WI38 (cell line): ENCODE results near the gene NOS2.
"Not testable (repeated sequence)": the region's sequence is repeated elsewhere in the genome, so short reads cannot be mapped to it uniquely, and the experiment has no call there.

ENCODE experiments used
- H3K4me3 ChIP-seq: 2 replicates; pipeline ENCODE4 v1.5.1; 2011; ENCODE audit warnings: low read depth, mild to moderate bottlenecking, control low read depth, low read length
- CTCF ChIP-seq: IDR thresholded peaks from 2 replicates; pipeline ENCODE4 v1.5.1; 2012; ENCODE audit warnings: low read depth, mild to moderate bottlenecking, control low read depth, low read length

NOS2 gene

GRCh38 chr17:27746881-27747280, 53.4 kb downstream of the NOS2 start:
- TF ChIP-seq CTCF: no peak
- H3K4me3 ChIP-seq: no peak overlapping the region

- not testable (repeated sequence) for H3K4me3 ChIP-seq
These were observed 54.0 kb downstream of the NOS2 start for GRCh38 chr17:27746320-27746719.

GRCh38 chr17:27745207-27745830, 55.0 kb downstream of the NOS2 start:
- not testable (repeated sequence) for H3K4me3 ChIP-seq

GRCh38 chr17:27743281-27743885, 56.9 kb downstream of the NOS2 start:
- H3K4me3 ChIP-seq: no peak overlapping the region
- no peak for TF ChIP-seq CTCF

- no peak overlapping the region for H3K4me3 ChIP-seq
- TF ChIP-seq CTCF: no peak
These were observed 58.3 kb downstream of the NOS2 start for GRCh38 chr17:27741971-27742575.

- H3K4me3 ChIP-seq: no peak overlapping the region
These were observed 58.9 kb downstream of the NOS2 start for GRCh38 chr17:27741361-27741861.

GRCh38 chr17:27740541-27740940, 59.8 kb downstream of the NOS2 start:
- not testable (repeated sequence) for H3K4me3 ChIP-seq

More at GRCh38 chr17:27741361-27741861, 58.9 kb downstream of the NOS2 start:
- TF ChIP-seq CTCF: no peak

GRCh38 chr17:27733773-27734172, 66.6 kb downstream of the NOS2 start:
- H3K4me3 ChIP-seq: no peak overlapping the region
- no peak for TF ChIP-seq CTCF

- not testable (repeated sequence) for H3K4me3 ChIP-seq
These were observed 67.6 kb downstream of the NOS2 start for GRCh38 chr17:27732746-27733145.

GRCh38 chr17:27725982-27726381, 74.3 kb downstream of the NOS2 start:
- H3K4me3 ChIP-seq: not testable (repeated sequence)
